HG03457 (cell line): Measurements from ENCODE around the gene CEP350.

Source experiments
- ATAC-seq: cut with Tn5 transposase; IDR thresholded peaks from one replicate; pipeline ENCODE4 v1.9.1; 2021; ENCODE audit warnings: moderate number of reproducible peaks; ENCODE audit not compliant: unreplicated experiment

CEP350 gene

GRCh38 chr1:179954493-179955286, at the start of gene CEP350:
TSS of gene CEP350 (plus strand) at chr1:179954810. CDS start at chr1:179986182, 31,372 bp downstream.
- peak; percentile 86 for ATAC-seq

GRCh38 chr1:179910934-179911333, 43.7 kb upstream of the CEP350 start:
- no peak for ATAC-seq

- ATAC-seq: no peak
Measured at GRCh38 chr1:179911812-179912211, 42.8 kb upstream of the CEP350 start.

- ATAC-seq: no peak
Measured at GRCh38 chr1:179917601-179918429, 36.8 kb upstream of the CEP350 start.

- ATAC-seq: no peak
Measured at GRCh38 chr1:179921472-179921871, 33.1 kb upstream of the CEP350 start.

- ATAC-seq: no peak
Measured at GRCh38 chr1:179921981-179922872, 32.4 kb upstream of the CEP350 start.

GRCh38 chr1:179923029-179923428, 31.6 kb upstream of the CEP350 start:
- no peak for ATAC-seq

- no peak for ATAC-seq
Measured at GRCh38 chr1:179924268-179924667, 30.3 kb upstream of the CEP350 start.

GRCh38 chr1:179925302-179925701, 29.3 kb upstream of the CEP350 start:
- no peak for ATAC-seq

GRCh38 chr1:179925922-179926849, 28.4 kb upstream of the CEP350 start:
- no peak for ATAC-seq

- ATAC-seq: no peak
Measured at GRCh38 chr1:179926850-179927205, 27.8 kb upstream of the CEP350 start.

GRCh38 chr1:179929955-179930798, 24.4 kb upstream of the CEP350 start:
- ATAC-seq: no peak

- no peak for ATAC-seq
Measured at GRCh38 chr1:179930867-179931266, 23.7 kb upstream of the CEP350 start.

GRCh38 chr1:179933219-179933618, 21.4 kb upstream of the CEP350 start:
- no peak for ATAC-seq

- ATAC-seq: no peak
Measured at GRCh38 chr1:179935909-179936496, 18.6 kb upstream of the CEP350 start.

- no peak for ATAC-seq
Measured at GRCh38 chr1:179937668-179938254, 16.8 kb upstream of the CEP350 start.

GRCh38 chr1:179938752-179939151, 15.9 kb upstream of the CEP350 start:
- ATAC-seq: no peak

- ATAC-seq: no peak
Measured at GRCh38 chr1:179939941-179940340, 14.7 kb upstream of the CEP350 start.
